ENCODE data around the gene EFNB3.

Gene EFNB3

DNA sequence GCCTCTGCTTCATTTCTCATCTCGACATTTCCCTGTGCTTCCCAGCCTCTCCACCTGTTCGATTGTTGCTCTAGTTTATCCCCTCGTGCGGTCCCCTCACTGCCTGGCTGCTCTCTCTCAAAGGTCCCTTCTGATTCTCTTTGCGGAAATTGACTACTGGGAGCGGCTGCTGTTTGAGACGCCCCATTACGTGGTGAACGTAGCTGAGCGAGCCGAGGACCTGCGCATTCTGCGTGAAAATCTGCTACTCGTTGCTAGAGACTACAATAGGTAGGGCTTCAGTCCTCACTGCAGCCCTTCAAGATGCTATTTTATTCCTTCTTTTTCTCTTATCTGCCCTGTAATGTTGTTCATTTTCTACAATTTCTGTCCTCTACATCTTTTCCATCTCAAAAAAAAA lies 52.0 kb downstream of the EFNB3 start:
- in situ Hi-C loops (cut with MboI; ENCODE audit: low sequenced_read_pairs) = no loop called here

Measured in HL-60/S4 treated with phorbol 12-myristate 13-acetate at 8.2 ng/mL for 4 days and 3 days (cell line).